Mesendoderm (in vitro differentiated cells): ENCODE results near the gene TBX10.
"Not testable (repeated sequence)": the region's sequence is repeated elsewhere in the genome, so short reads cannot be mapped to it uniquely, and the experiment has no call there.

Source experiments
- DNase-seq: peaks from one replicate; pipeline ENCODE4 v3.0.0; 2013
- H2AK5ac ChIP-seq: 2 replicates; pipeline ENCODE4 v1.6.1; 2013; ENCODE audit warnings: low read length, inconsistent platforms
- H2BK120ac ChIP-seq: 2 replicates; pipeline ENCODE4 v1.6.1; 2013; ENCODE audit warnings: low read depth, mild to moderate bottlenecking, low read length, moderate library complexity, mixed read lengths
- H2BK15ac ChIP-seq: replicated peaks from 2 replicates; pipeline ENCODE4 v1.6.1; 2013; ENCODE audit warnings: low read depth, mild to moderate bottlenecking, moderate library complexity
- H2BK5ac ChIP-seq: 2 replicates; pipeline ENCODE4 v1.6.1; 2013; ENCODE audit warnings: low read length, inconsistent platforms
- H3K18ac ChIP-seq: 2 replicates; pipeline ENCODE4 v1.6.1; 2013; ENCODE audit warnings: mild to moderate bottlenecking, low read length, mixed read lengths
- H3K23ac ChIP-seq: one replicate; pipeline ENCODE4 v1.6.1; 2013; ENCODE audit warnings: low read length
- H3K27ac ChIP-seq: 2 replicates; pipeline ENCODE4 v1.5.1; 2013; ENCODE audit warnings: low read depth, mild to moderate bottlenecking, inconsistent platforms, low read length, moderate library complexity
- H3K27me3 ChIP-seq: 2 replicates; pipeline ENCODE4 v1.6.1; 2013; ENCODE audit warnings: low read length, control low read depth, mild to moderate bottlenecking, inconsistent platforms; ENCODE audit not compliant: insufficient read depth, poor library complexity
- H3K36me3 ChIP-seq: 2 replicates; pipeline ENCODE4 v1.6.1; 2013; ENCODE audit warnings: low read length, inconsistent platforms; ENCODE audit not compliant: control insufficient read depth, insufficient read depth
- H3K4ac ChIP-seq: one replicate; pipeline ENCODE4 v1.6.1; 2013; ENCODE audit warnings: low read depth, mild to moderate bottlenecking, low read length, moderate library complexity
- H3K4me1 ChIP-seq: 2 replicates; pipeline ENCODE4 v1.6.1; 2013; ENCODE audit warnings: low read depth, low read length, inconsistent platforms; ENCODE audit not compliant: control insufficient read depth
- H3K4me2 ChIP-seq: 2 replicates; pipeline ENCODE4 v1.6.1; 2013; ENCODE audit warnings: low read length
- H3K4me3 ChIP-seq: 2 replicates; pipeline ENCODE4 v1.5.1; 2013; ENCODE audit warnings: mild to moderate bottlenecking, low read length
- H3K56ac ChIP-seq: one replicate; pipeline ENCODE4 v1.6.1; 2013; ENCODE audit warnings: low read length
- H3K79me1 ChIP-seq: 2 replicates; pipeline ENCODE4 v1.6.1; 2013; ENCODE audit warnings: low read length, inconsistent platforms
- H3K79me2 ChIP-seq: 2 replicates; pipeline ENCODE4 v1.6.1; 2013; ENCODE audit warnings: mild to moderate bottlenecking, low read length; ENCODE audit not compliant: control insufficient read depth, insufficient read depth
- H3K9ac ChIP-seq: 2 replicates; pipeline ENCODE4 v1.6.1; 2013; ENCODE audit warnings: low read length, inconsistent platforms
- H4K5ac ChIP-seq: one replicate; pipeline ENCODE4 v1.6.1; 2013; ENCODE audit warnings: low read length
- H4K8ac ChIP-seq: one replicate; pipeline ENCODE4 v1.6.1; 2013; ENCODE audit warnings: low read depth, mild to moderate bottlenecking, control low read depth, low read length, moderate library complexity
- WGBS: extraction: QIAGEN DNeasy Blood & Tissue Kit; methylation state at CpG from one replicate; pipeline ENCODE4 v1.1.7; 2013; ENCODE audit warnings: low lambda C conversion rate, missing lambda C conversion rate; ENCODE audit not compliant: insufficient coverage; ENCODE audit errors: extremely low coverage; 5-methylcytosine and 5-hydroxymethylcytosine counted together

TBX10 gene

GRCh38 chr11:67592880-67593564, 46.5 kb downstream of the TBX10 start:
- H3K27me3 ChIP-seq = no peaks in the 10 kb centered on the region
- H3K79me2 ChIP-seq = no peaks in the 10 kb centered on the region
- no peak overlapping the region for H2BK15ac ChIP-seq
- H3K4me3 ChIP-seq = no peak overlapping the region
- no CpG with 5 or more reads among the region's 12 CpGs for WGBS
- H4K8ac ChIP-seq = no peak overlapping the region
- no peak overlapping the region for H3K23ac ChIP-seq
- no peak overlapping the region for H4K5ac ChIP-seq
- no peaks in the 10 kb centered on the region for H3K4me1 ChIP-seq
- no peak overlapping the region for H3K27ac ChIP-seq
- H3K79me1 ChIP-seq = no peaks in the 10 kb centered on the region
- H3K4ac ChIP-seq = no peak overlapping the region
- no peak overlapping the region for H2BK5ac ChIP-seq
- H3K9ac ChIP-seq = no peak overlapping the region
- H3K4me2 ChIP-seq = no peak overlapping the region
- DNase-seq = no peak
- no peak overlapping the region for H3K18ac ChIP-seq
- no peak overlapping the region for H3K56ac ChIP-seq
- no peak overlapping the region for H2BK120ac ChIP-seq
- H2AK5ac ChIP-seq = no peak overlapping the region
- H3K36me3 ChIP-seq = peaks cover 4% of the 10 kb centered on the region

GRCh38 chr11:67588899-67589415, 50.6 kb downstream of the TBX10 start:
- H3K18ac ChIP-seq, H3K4ac ChIP-seq, H3K23ac ChIP-seq, H3K9ac ChIP-seq, H2BK5ac ChIP-seq, H2BK15ac ChIP-seq, H2AK5ac ChIP-seq, H3K27me3 ChIP-seq, H3K4me1 ChIP-seq, H3K56ac ChIP-seq, H4K8ac ChIP-seq, H3K4me3 ChIP-seq, H2BK120ac ChIP-seq, DNase-seq, H4K5ac ChIP-seq, H3K4me2 ChIP-seq, H3K27ac ChIP-seq: not testable (repeated sequence)
- H3K79me1 ChIP-seq = peaks cover 12% of the 10 kb centered on the region
- WGBS = no CpG with 5 or more reads among the region's 11 CpGs
- H3K79me2 ChIP-seq = peaks cover 21% of the 10 kb centered on the region
- H3K36me3 ChIP-seq = peaks cover 11% of the 10 kb centered on the region

GRCh38 chr11:67588136-67588503, 51.4 kb downstream of the TBX10 start:
- Histone ChIP-seq H3K4ac (no peak overlapping the region), H4K8ac (no peak overlapping the region), H3K27ac (no peak overlapping the region), H3K18ac (no peak overlapping the region), H2BK5ac (no peak overlapping the region), H4K5ac (no peak overlapping the region), H3K36me3 (peaks cover 11% of the 10 kb centered on the region), H3K79me1 (peaks cover 12% of the 10 kb centered on the region), H2BK15ac (no peak overlapping the region), H3K4me1 (peaks cover 3% of the 10 kb centered on the region), H3K9ac (no peak overlapping the region), H2AK5ac (no peak overlapping the region), H3K4me2 (no peak overlapping the region), H3K23ac (no peak overlapping the region), H3K27me3 (no peaks in the 10 kb centered on the region), H2BK120ac (no peak overlapping the region), H3K56ac (no peak overlapping the region), H3K79me2 (peaks cover 24% of the 10 kb centered on the region), H3K4me3 (no peak overlapping the region)
- no CpG with 5 or more reads among the region's 1 CpG for WGBS
- no peak for DNase-seq

- Histone ChIP-seq H3K4me1 (peaks cover 8% of the 10 kb centered on the region), H2BK15ac (no peak overlapping the region), H3K4me3 (no peak overlapping the region), H2AK5ac (no peak overlapping the region), H3K79me2 (peaks cover 24% of the 10 kb centered on the region), H2BK5ac (no peak overlapping the region), H3K79me1 (peaks cover 12% of the 10 kb centered on the region), H3K23ac (no peak overlapping the region), H3K9ac (no peak overlapping the region), H3K18ac (no peak overlapping the region), H3K36me3 (peaks cover 11% of the 10 kb centered on the region), H3K27me3 (no peaks in the 10 kb centered on the region), H3K56ac (no peak overlapping the region), H2BK120ac (no peak overlapping the region), H3K4ac (no peak overlapping the region), H4K8ac (no peak overlapping the region), H3K4me2 (no peak overlapping the region), H4K5ac (no peak overlapping the region), H3K27ac (no peak overlapping the region)
- DNase-seq = no peak
- no CpG with 5 or more reads among the region's 5 CpGs for WGBS
Observed at GRCh38 chr11:67586568-67587250, 52.9 kb downstream of the TBX10 start.

DNA sequence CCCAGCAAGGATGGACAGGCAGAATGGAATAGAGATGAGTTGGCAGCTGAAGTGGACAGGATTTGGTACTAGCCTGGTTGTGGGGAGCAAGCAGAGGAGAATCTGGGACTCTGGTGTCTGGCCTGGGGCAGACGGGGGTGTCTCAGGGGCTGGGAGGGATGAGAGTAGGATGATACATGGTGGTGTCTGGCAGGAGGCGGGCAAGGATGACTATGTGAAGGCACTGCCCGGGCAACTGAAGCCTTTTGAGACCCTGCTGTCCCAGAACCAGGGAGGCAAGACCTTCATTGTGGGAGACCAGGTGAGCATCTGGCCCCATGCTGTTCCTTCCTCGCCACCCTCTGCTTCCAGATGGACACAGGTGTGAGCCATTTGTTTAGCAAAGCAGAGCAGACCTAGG, 53.7 kb downstream of the TBX10 start:
- Histone ChIP-seq H2BK5ac (no peak overlapping the region), H3K23ac (no peak overlapping the region), H2AK5ac (no peak overlapping the region), H3K9ac (no peak overlapping the region), H3K36me3 (peaks cover 11% of the 10 kb centered on the region), H2BK15ac (no peak overlapping the region), H3K79me1 (peaks cover 12% of the 10 kb centered on the region), H3K56ac (no peak overlapping the region), H3K4me3 (no peak overlapping the region), H4K8ac (no peak overlapping the region), H3K27me3 (no peaks in the 10 kb centered on the region), H3K79me2 (peaks cover 24% of the 10 kb centered on the region), H3K4me1 (peaks cover 8% of the 10 kb centered on the region), H3K4me2 (no peak overlapping the region), H2BK120ac (no peak overlapping the region), H4K5ac (no peak overlapping the region), H3K27ac (no peak overlapping the region), H3K4ac (no peak overlapping the region), H3K18ac (no peak overlapping the region)
- no peak for DNase-seq
- WGBS = no CpG with 5 or more reads among the region's 4 CpGs
